SK-N-SH (cell line): ENCODE measurements around the gene NHLRC2. TPM values are rescaled to one million over a fixed set of nuclear protein-coding genes. Genes with fewer than 3 reads are reported as not detected.

Experiments
- CTCF ChIA-PET: fragments of 300-600, 350-600 bp; formaldehyde crosslinking; extraction: SDS; loops from one replicate; lab custom pipeline; 2021; lab: Yijun Ruan, JAX
- POLR2A ChIA-PET: fragments of 350-600 bp; sonication (Branson Sonifier 250); formaldehyde crosslinking; extraction: SDS; loops from one replicate; lab custom pipeline; 2020; ENCODE audit warnings: antibody characterized with exemption, inconsistent platforms; lab: Yijun Ruan, JAX
- DNase-seq: peaks from one replicate; pipeline ENCODE4 v3.0.0; 2012
- H2AFZ ChIP-seq: fragments of 200-600 bp; sonication (generic); 2 replicates; pipeline ENCODE4 v1.8.1; 2016; ENCODE audit warnings: antibody characterized with exemption, mild to moderate bottlenecking, low read depth
- H3F3A ChIP-seq: fragments of 200-600 bp; sonication (generic); replicated peaks from 2 replicates; pipeline ENCODE3; 2016; ENCODE audit warnings: antibody characterized with exemption, mild to moderate bottlenecking; ENCODE audit not compliant: insufficient read depth
- H3K27ac ChIP-seq, 2 experiments: fragments of 200-500 bp in 1 of 2; fragments of 200-600 bp in 1 of 2; sonication (Bioruptor generic) in 1 of 2; sonication (generic), shearing (Covaris generic) in 1 of 2; 2 replicates each; pipeline versions ENCODE4 v1.5.1 to v1.6.1; 2014 to 2016; ENCODE audit warnings: low read depth in 2 of 2, inconsistent platforms in 1 of 2, low read length in 1 of 2, mild to moderate bottlenecking in 1 of 2, mixed read lengths in 1 of 2
- H3K27me3 ChIP-seq: fragments of 200-600 bp; sonication (generic), shearing (Covaris generic); 2 replicates; pipeline ENCODE4 v1.6.1; 2016; ENCODE audit warnings: mixed run types; ENCODE audit not compliant: insufficient read depth
- H3K36me3 ChIP-seq, 2 experiments: fragments of 200-500 bp in 1 of 2; fragments of 200-600 bp in 1 of 2; sonication (Bioruptor generic) in 1 of 2; sonication (generic) in 1 of 2; replicated peaks in 1 of 2; 2 replicates each; pipeline versions ENCODE3 to v1.5.1; 2014 to 2016; ENCODE audit warnings: low read length in 1 of 2, mild to moderate bottlenecking in 1 of 2; ENCODE audit not compliant: insufficient read depth in 2 of 2, control insufficient read depth in 1 of 2
- H3K4me1 ChIP-seq, 2 experiments: fragments of 200-500 bp in 1 of 2; fragments of 200-600 bp in 1 of 2; sonication (Bioruptor generic) in 1 of 2; sonication (generic), shearing (Covaris generic) in 1 of 2; 2 replicates each; pipeline versions ENCODE4 v1.5.1 to v1.6.1; 2014 to 2016; ENCODE audit warnings: low read depth in 1 of 2, low read length in 1 of 2, mixed run types in 1 of 2; ENCODE audit not compliant: insufficient read depth in 2 of 2, control insufficient read depth in 1 of 2
- H3K4me2 ChIP-seq: fragments of 200-600 bp; sonication (generic), shearing (Covaris generic); 2 replicates; pipeline ENCODE4 v1.6.1; 2017; ENCODE audit warnings: mixed run types
- H3K4me3 ChIP-seq, 2 experiments: fragments of 200-500 bp in 1 of 2; fragments of 200-600 bp in 1 of 2; sonication (Bioruptor generic) in 1 of 2; sonication (generic), shearing (Covaris generic) in 1 of 2; 2 replicates each; pipeline versions ENCODE4 v1.5.1 to v1.8.1; 2014 to 2016; ENCODE audit warnings: low read depth in 2 of 2, inconsistent platforms in 1 of 2, low read length in 1 of 2, mild to moderate bottlenecking in 1 of 2, mixed read lengths in 1 of 2, moderate library complexity in 1 of 2
- H3K79me2 ChIP-seq: fragments of 200-600 bp; sonication (generic); 2 replicates; pipeline ENCODE4 v1.8.1; 2017; ENCODE audit warnings: mild to moderate bottlenecking; ENCODE audit not compliant: insufficient read depth
- H3K9ac ChIP-seq: fragments of 200-600 bp; sonication (generic); 2 replicates; pipeline ENCODE4 v1.6.1; 2017; ENCODE audit warnings: mixed run types
- H3K9me2 ChIP-seq: fragments of 200-600 bp; sonication (generic); 2 replicates; pipeline ENCODE4 v1.6.1; 2017; ENCODE audit warnings: mixed run types
- H3K9me3 ChIP-seq: fragments of 200-600 bp; sonication (generic); 2 replicates; pipeline ENCODE4 v1.6.1; 2017; ENCODE audit warnings: mixed run types, mild to moderate bottlenecking, moderate library complexity
- H4K20me1 ChIP-seq: fragments of 200-600 bp; sonication (generic); 2 replicates; pipeline ENCODE4 v1.6.1; 2017; ENCODE audit warnings: mild to moderate bottlenecking, mixed run types; ENCODE audit not compliant: insufficient read depth
- CHD2 ChIP-seq: fragments of 150-350 bp; IDR thresholded peaks from 2 replicates; pipeline ENCODE4 v1.6.1; 2018; ENCODE audit warnings: low read length; ENCODE audit not compliant: partially characterized antibody
- CTCF ChIP-seq: fragments of 200-600 bp; sonication (generic); IDR thresholded peaks from 2 replicates; pipeline ENCODE4 v1.6.1; 2017; ENCODE audit warnings: antibody characterized with exemption, mild to moderate bottlenecking, moderate library complexity
- ELF1 ChIP-seq: IDR thresholded peaks from 2 replicates; pipeline ENCODE4 v1.4.0; 2012
- EZH2phosphoT487 ChIP-seq: fragments of 200-600 bp; sonication (generic); IDR thresholded peaks from 2 replicates; pipeline ENCODE4 v1.6.1; 2017; ENCODE audit warnings: low read depth, mixed run types, mild to moderate bottlenecking, antibody characterized with exemption, moderate library complexity, borderline replicate concordance
- FOSL2 ChIP-seq: IDR thresholded peaks from 2 replicates; pipeline ENCODE4 v1.4.0; 2012; ENCODE audit warnings: low read depth, mild to moderate bottlenecking, moderate library complexity, borderline replicate concordance
- JUND ChIP-seq: IDR thresholded peaks from 2 replicates; pipeline ENCODE4 v1.4.0; 2012
- MAX ChIP-seq: IDR thresholded peaks from 2 replicates; pipeline ENCODE4 v1.4.0; 2012; ENCODE audit warnings: low read depth
- MXI1 ChIP-seq: IDR thresholded peaks from 2 replicates; pipeline ENCODE4 v1.6.1; 2012; ENCODE audit warnings: mild to moderate bottlenecking, low read depth, low read length, improper control_type of control experiment
- NFIC ChIP-seq: IDR thresholded peaks from 2 replicates; pipeline ENCODE4 v1.4.0; 2012; ENCODE audit warnings: borderline replicate concordance
- POLR2AphosphoS5 ChIP-seq: IDR thresholded peaks from 2 replicates; pipeline ENCODE4 v1.6.1; 2012; ENCODE audit warnings: low read depth, low read length
- RAD21 ChIP-seq: IDR thresholded peaks from 2 replicates; pipeline ENCODE4 v1.6.1; 2012; ENCODE audit warnings: mild to moderate bottlenecking, low read length
- RFX5 ChIP-seq: IDR thresholded peaks from 2 replicates; pipeline ENCODE4 v1.6.1; 2012; ENCODE audit warnings: mild to moderate bottlenecking, improper control_type of control experiment, low read length
- SMC3 ChIP-seq: IDR thresholded peaks from 2 replicates; pipeline ENCODE4 v1.6.1; 2012; ENCODE audit warnings: low read depth, low read length, improper control_type of control experiment
- TCF12 ChIP-seq: IDR thresholded peaks from 2 replicates; pipeline ENCODE4 v1.4.0; 2012
- USF1 ChIP-seq: IDR thresholded peaks from 2 replicates; pipeline ENCODE4 v1.4.0; 2012; ENCODE audit warnings: low read depth, borderline replicate concordance
- YY1 ChIP-seq: IDR thresholded peaks from 2 replicates; pipeline ENCODE4 v1.4.0; 2012; ENCODE audit warnings: low read depth, mild to moderate bottlenecking
- ZBTB33 ChIP-seq: IDR thresholded peaks from 2 replicates; pipeline ENCODE4 v1.4.0; 2012; ENCODE audit warnings: low read depth, borderline replicate concordance
- WGBS: methylation state at CpG from one replicate; pipeline ENCODE4 v1.1.6; 2017; ENCODE audit warnings: low lambda C conversion rate; 5-methylcytosine and 5-hydroxymethylcytosine counted together
- polyA plus RNA-seq, 3 experiments: library from polyadenylated mRNA; depleted of rRNA; stranded (reverse); fragments of >200 nt; gene quantifications; 2 replicates each; pipeline ENCODE4 v1.2.3, GENCODE V29; 2012
- TF ChIP-seq, protein P1 (sequence below): fragments of 150-350 bp; IDR thresholded peaks from 2 replicates; pipeline ENCODE4 v1.6.1; 2016; ENCODE audit warnings: mild to moderate bottlenecking, low read depth, low read length
- TF ChIP-seq, protein P2 (sequence below): IDR thresholded peaks from 2 replicates; pipeline ENCODE4 v1.6.1; 2012; ENCODE audit warnings: mild to moderate bottlenecking, low read depth, low read length, moderate library complexity

The NHLRC2 gene
- polyA plus RNA-seq, 1 of the 3 experiments (the other 2 are of a cell fraction) = 2.8 TPM

GRCh38 chr10:113876461-113876860 lies 22.0 kb downstream of the NHLRC2 start:
- TF ChIP-seq POLR2AphosphoS5 (no peak), JUND (no peak), RFX5 (no peak), TCF12 (no peak), SMC3 (no peak), ZBTB33 (no peak), FOSL2 (no peak), MXI1 (no peak), CTCF (no peak), MAX (no peak), CHD2 (no peak), EZH2phosphoT487 (no peak), ELF1 (no peak), USF1 (no peak), YY1 (no peak), RAD21 (no peak), NFIC (no peak)
- TF ChIP-seq, protein P1, sequence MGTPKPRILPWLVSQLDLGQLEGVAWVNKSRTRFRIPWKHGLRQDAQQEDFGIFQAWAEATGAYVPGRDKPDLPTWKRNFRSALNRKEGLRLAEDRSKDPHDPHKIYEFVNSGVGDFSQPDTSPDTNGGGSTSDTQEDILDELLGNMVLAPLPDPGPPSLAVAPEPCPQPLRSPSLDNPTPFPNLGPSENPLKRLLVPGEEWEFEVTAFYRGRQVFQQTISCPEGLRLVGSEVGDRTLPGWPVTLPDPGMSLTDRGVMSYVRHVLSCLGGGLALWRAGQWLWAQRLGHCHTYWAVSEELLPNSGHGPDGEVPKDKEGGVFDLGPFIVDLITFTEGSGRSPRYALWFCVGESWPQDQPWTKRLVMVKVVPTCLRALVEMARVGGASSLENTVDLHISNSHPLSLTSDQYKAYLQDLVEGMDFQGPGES = no peak
- TF ChIP-seq, protein P2, sequence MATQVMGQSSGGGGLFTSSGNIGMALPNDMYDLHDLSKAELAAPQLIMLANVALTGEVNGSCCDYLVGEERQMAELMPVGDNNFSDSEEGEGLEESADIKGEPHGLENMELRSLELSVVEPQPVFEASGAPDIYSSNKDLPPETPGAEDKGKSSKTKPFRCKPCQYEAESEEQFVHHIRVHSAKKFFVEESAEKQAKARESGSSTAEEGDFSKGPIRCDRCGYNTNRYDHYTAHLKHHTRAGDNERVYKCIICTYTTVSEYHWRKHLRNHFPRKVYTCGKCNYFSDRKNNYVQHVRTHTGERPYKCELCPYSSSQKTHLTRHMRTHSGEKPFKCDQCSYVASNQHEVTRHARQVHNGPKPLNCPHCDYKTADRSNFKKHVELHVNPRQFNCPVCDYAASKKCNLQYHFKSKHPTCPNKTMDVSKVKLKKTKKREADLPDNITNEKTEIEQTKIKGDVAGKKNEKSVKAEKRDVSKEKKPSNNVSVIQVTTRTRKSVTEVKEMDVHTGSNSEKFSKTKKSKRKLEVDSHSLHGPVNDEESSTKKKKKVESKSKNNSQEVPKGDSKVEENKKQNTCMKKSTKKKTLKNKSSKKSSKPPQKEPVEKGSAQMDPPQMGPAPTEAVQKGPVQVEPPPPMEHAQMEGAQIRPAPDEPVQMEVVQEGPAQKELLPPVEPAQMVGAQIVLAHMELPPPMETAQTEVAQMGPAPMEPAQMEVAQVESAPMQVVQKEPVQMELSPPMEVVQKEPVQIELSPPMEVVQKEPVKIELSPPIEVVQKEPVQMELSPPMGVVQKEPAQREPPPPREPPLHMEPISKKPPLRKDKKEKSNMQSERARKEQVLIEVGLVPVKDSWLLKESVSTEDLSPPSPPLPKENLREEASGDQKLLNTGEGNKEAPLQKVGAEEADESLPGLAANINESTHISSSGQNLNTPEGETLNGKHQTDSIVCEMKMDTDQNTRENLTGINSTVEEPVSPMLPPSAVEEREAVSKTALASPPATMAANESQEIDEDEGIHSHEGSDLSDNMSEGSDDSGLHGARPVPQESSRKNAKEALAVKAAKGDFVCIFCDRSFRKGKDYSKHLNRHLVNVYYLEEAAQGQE = no peak
- TF ChIP-seq, all 33 proteins: peak for 0
- Histone ChIP-seq H3K27me3 (no peaks in the 10 kb centered on the region), H3F3A (peaks cover 7% of the 10 kb centered on the region), H2AFZ (no peak overlapping the region), H4K20me1 (no peaks in the 10 kb centered on the region), H3K9ac (no peak overlapping the region), H3K4me2 (no peak overlapping the region), H3K9me3 (no peaks in the 10 kb centered on the region; the same call in 1 of the 2 replicates), H3K4me1 (no peaks in the 10 kb centered on the region; a peak in 2 of 4 replicates), H3K4me3 (no peak overlapping the region), H3K79me2 (peaks cover 31% of the 10 kb centered on the region), H3K9me2 (no peaks in the 10 kb centered on the region), H3K36me3 (peaks cover 22 to 44% of the 10 kb centered on the region in 2 experiments), H3K27ac (no peak overlapping the region)
- 93% methylated on average over 3 of the region's 3 CpGs for WGBS
- DNase-seq = no peak
- ChIA-PET POLR2A (no interaction called here), CTCF (no interaction called here)
